Peyer's patch (tissue), 4 donors: ENCODE results near the gene MGAT5.

Source experiments
- POLR2A ChIP-seq, 2 donors: fragments of 450-650 bp; IDR thresholded peaks; one replicate each; pipeline ENCODE4 v1.5.1; 2017; ENCODE audit warnings: antibody characterized with exemption in 2 of 2, mild to moderate bottlenecking in 2 of 2, moderate library complexity in 2 of 2
- TF ChIP-seq, protein P1 (sequence below), 6 experiments: fragments of 450-650 bp in 4 of 6; fragments of 200-600 bp in 2 of 6; sonication (generic) in 1 of 6; IDR thresholded peaks; one replicate each; pipeline ENCODE4 v1.5.1; 2017 to 2019; ENCODE audit warnings: antibody characterized with exemption in 6 of 6, mild to moderate bottlenecking in 3 of 6, moderate library complexity in 1 of 6

GRCh38 chr2:134468776-134469175 is 214.9 kb downstream of the MGAT5 start:
- no peak for TF ChIP-seq POLR2A (IDR thresholded peaks at IDR 0.05)
- TF ChIP-seq, protein P1, sequence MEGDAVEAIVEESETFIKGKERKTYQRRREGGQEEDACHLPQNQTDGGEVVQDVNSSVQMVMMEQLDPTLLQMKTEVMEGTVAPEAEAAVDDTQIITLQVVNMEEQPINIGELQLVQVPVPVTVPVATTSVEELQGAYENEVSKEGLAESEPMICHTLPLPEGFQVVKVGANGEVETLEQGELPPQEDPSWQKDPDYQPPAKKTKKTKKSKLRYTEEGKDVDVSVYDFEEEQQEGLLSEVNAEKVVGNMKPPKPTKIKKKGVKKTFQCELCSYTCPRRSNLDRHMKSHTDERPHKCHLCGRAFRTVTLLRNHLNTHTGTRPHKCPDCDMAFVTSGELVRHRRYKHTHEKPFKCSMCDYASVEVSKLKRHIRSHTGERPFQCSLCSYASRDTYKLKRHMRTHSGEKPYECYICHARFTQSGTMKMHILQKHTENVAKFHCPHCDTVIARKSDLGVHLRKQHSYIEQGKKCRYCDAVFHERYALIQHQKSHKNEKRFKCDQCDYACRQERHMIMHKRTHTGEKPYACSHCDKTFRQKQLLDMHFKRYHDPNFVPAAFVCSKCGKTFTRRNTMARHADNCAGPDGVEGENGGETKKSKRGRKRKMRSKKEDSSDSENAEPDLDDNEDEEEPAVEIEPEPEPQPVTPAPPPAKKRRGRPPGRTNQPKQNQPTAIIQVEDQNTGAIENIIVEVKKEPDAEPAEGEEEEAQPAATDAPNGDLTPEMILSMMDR (IDR thresholded peaks at IDR 0.05) = no peak
